ENCODE data around the gene BACH2. TPM values are rescaled to one million over a fixed set of nuclear protein-coding genes. Genes with fewer than 3 reads are reported as not detected.

BACH2 gene
- total and polyA plus RNA-seq, 10 of the 15 experiments (the other 5 are each of a cell fraction or from before 2014, with no cell fraction given), result 0.03 to 0.28 (median 0.04) TPM; not detected in 3

GRCh38 chr6:90039911-90040310 lies 256.7 kb downstream of the BACH2 start:
- Histone ChIP-seq H4K20me1 (ENCODE audit: control insufficient read depth, insufficient read depth) (no peaks in the 10 kb centered on the region), H3K9ac (ENCODE audit: control insufficient read depth, insufficient read depth, low read length) (no peak overlapping the region), H3K9me3 (replicated peaks; ENCODE audit: control insufficient read depth, insufficient read depth, low read length) (no peaks in the 10 kb centered on the region), H3K27me3 (replicated peaks in 1 of 2; ENCODE audit: control insufficient read depth in 2 of 2, insufficient read depth in 2 of 2, low read length in 1 of 2) (no peaks in the 10 kb centered on the region), H3K4me1 (ENCODE audit: control insufficient read depth, insufficient read depth, low read length) (no peaks in the 10 kb centered on the region), H3K4me2 (ENCODE audit: control insufficient read depth, insufficient read depth) (no peak overlapping the region), H3K4me3 (no peak overlapping the region), H2AFZ (ENCODE audit: control insufficient read depth, low read depth, low read length) (no peak overlapping the region), H3K27ac (ENCODE audit: control insufficient read depth, insufficient read depth) (no peak overlapping the region), H3K36me3 (ENCODE audit: control insufficient read depth in 2 of 2, insufficient read depth in 2 of 2, low read length in 1 of 2) (no peaks in the 10 kb centered on the region), H3K79me2 (ENCODE audit: control insufficient read depth, insufficient read depth, low read length) (no peaks in the 10 kb centered on the region)
- BruUV-seq (replicated peaks), result no TSS peak
- POLR2A ChIA-PET, result no interaction called here
- ATAC-seq, result no peak
- intact Hi-C loops (cut with micrococcal nuclease; ENCODE audit: unreplicated experiment), result no loop called here
- CTCF ChIA-PET, result no interaction called here
- in situ Hi-C loops (cut with MboI), result no loop called here
- RAD21 ChIA-PET (ENCODE audit: unreplicated experiment), result no interaction called here
- SMC1A ChIA-PET (ENCODE audit: uncharacterized antibody, unreplicated experiment), result no interaction called here
- TF ChIP-seq JUND (IDR thresholded peaks at IDR 0.05; ENCODE audit: low read depth, low read length) (no peak), SUZ12 (IDR thresholded peaks at IDR 0.05; ENCODE audit: unreplicated experiment) (no peak), CREB1 (IDR thresholded peaks at IDR 0.05; ENCODE audit: low read depth) (no peak), E2F8 (IDR thresholded peaks at IDR 0.05; ENCODE audit: low read depth, partially characterized antibody) (no peak), MTA2 (IDR thresholded peaks at IDR 0.05; ENCODE audit: low read depth) (no peak), MYB (IDR thresholded peaks at IDR 0.05; ENCODE audit: borderline replicate concordance, low read depth, low read length) (no peak), ZBTB40 (IDR thresholded peaks at IDR 0.05; ENCODE audit: borderline replicate concordance) (no peak), SMAD5 (IDR thresholded peaks at IDR 0.05; ENCODE audit: low read depth) (no peak)
- FAIRE-seq, result no peak
- no peak for DNase-seq (ENCODE audit: low read depth, low spot score)
- WGBS (ENCODE audit: insufficient coverage, insufficient replicate concordance, low lambda C conversion rate, missing lambda C conversion rate), result 25% methylated on average over 2 of the region's 2 CpGs
